ENCODE measurements around the gene BSCL2. TPM values are rescaled to one million over a fixed set of nuclear protein-coding genes. Genes with fewer than 3 reads are reported as not detected.

The BSCL2 gene
- total and polyA plus RNA-seq, 2 donors (not counting 3 experiments of a cell fraction or from before 2014, with no cell fraction given) = 31.1 to 94.8 TPM

- dilution Hi-C loops (cut with MboI; ENCODE audit: extremely low pct_ligation_motif_present, low sequenced_read_pairs) (no loop called here), intact Hi-C loops (cut with micrococcal nuclease) (loop anchor here (5.0 kb wide), 1 partner anchor 53 kb away; the partner anchor contains the start of genes BSCL2 and GNG3)
- TF ChIP-seq POLR2AphosphoS5 (IDR thresholded peaks at IDR 0.05; ENCODE audit: insufficient read depth, low read depth, low read length) (no peak), MYC (IDR thresholded peaks at IDR 0.05; ENCODE audit: low read depth, low read length) (no peak), POLR2A (IDR thresholded peaks at IDR 0.05; ENCODE audit: low read depth, low read length) (no peak), MAX (IDR thresholded peaks at IDR 0.05; ENCODE audit: insufficient read depth, insufficient read length) (no peak), EZH2 (IDR thresholded peaks at IDR 0.05; ENCODE audit: borderline replicate concordance, low read depth, low read length, severe bottlenecking) (no peak), JUN (IDR thresholded peaks at IDR 0.05; ENCODE audit: borderline replicate concordance, insufficient read depth, insufficient read length, low read depth) (no peak), FOS (IDR thresholded peaks at IDR 0.05; ENCODE audit: borderline replicate concordance, insufficient read depth, low read length) (no peak), GATA2 (IDR thresholded peaks at IDR 0.05; ENCODE audit: insufficient read depth, insufficient read length, low read depth, low read length) (no peak), CTCF (IDR thresholded peaks at IDR 0.05; ENCODE audit: extremely low read depth in 1 of 2, insufficient read depth in 1 of 2, low read depth in 1 of 2, low read length in 2 of 2) (no peak)
- peak overlapping the region; percentile 26 for H2AFZ ChIP-seq (ENCODE audit: low read depth, low read length)
- no peak overlapping the region for H3K27ac ChIP-seq (ENCODE audit: insufficient read depth, low read depth, low read length)
- no peak overlapping the region for H3K9ac ChIP-seq (replicated peaks; ENCODE audit: extremely low read depth, insufficient read depth, low read length)
- H4K20me1 ChIP-seq (replicated peaks; ENCODE audit: control insufficient read depth, extremely low read depth, insufficient read depth, low read length) = no peaks in the 10 kb centered on the region
- H3K9me1 ChIP-seq (replicated peaks; ENCODE audit: control insufficient read depth, extremely low read depth, insufficient read depth, low read length) = no peaks in the 10 kb centered on the region
- no peak overlapping the region for H3K4me3 ChIP-seq (replicated peaks in 1 of 3; ENCODE audit: insufficient read depth in 1 of 3, low read depth in 1 of 3, low read length in 3 of 3)
- CTCF ChIA-PET = interaction anchor here (2.4 kb wide), 1 partner anchor 11 kb away, joined by 11 read pairs; the partner anchor contains the start of genes C11orf98 and CSKMT
- H3K36me3 ChIP-seq (ENCODE audit: control insufficient read depth in 2 of 2, extremely low read depth in 1 of 2, insufficient read depth in 2 of 2, low read length in 2 of 2) = peaks cover under 1 to 5% of the 10 kb centered on the region in 2 experiments
- H3K27me3 ChIP-seq (ENCODE audit: control insufficient read depth in 2 of 2, insufficient read depth in 2 of 2, low read length in 2 of 2) = no peaks in the 10 kb centered on the region
- FAIRE-seq (no peak), DNase-seq (ENCODE audit: low read depth, low spot score) (no peak)
- no peaks in the 10 kb centered on the region for H3K9me3 ChIP-seq (replicated peaks; ENCODE audit: control insufficient read depth, insufficient read depth, low read length)
- POLR2A ChIA-PET = interaction anchor here (5.3 kb wide), 1 partner anchor 11 kb away, joined by 71 read pairs; the partner anchor contains the start of genes C11orf98 and CSKMT
- no peak overlapping the region for H3K4me2 ChIP-seq (ENCODE audit: insufficient read depth, low read length)
- peaks cover 21% of the 10 kb centered on the region for H3K79me2 ChIP-seq (ENCODE audit: control insufficient read depth, insufficient read depth, low read length)
- H3K4me1 ChIP-seq (ENCODE audit: control insufficient read depth, extremely low read depth, insufficient read depth, low read length) = peaks cover 2% of the 10 kb centered on the region
- BruUV-seq (replicated peaks) = no TSS peak
Measured at GRCh38 chr11:62654297-62654696, 52.9 kb downstream of the BSCL2 start.

Measured in endothelial cell of umbilical vein (primary cell).